HepG2 (cell line): ENCODE data around the gene ITPK1. TPM values are rescaled to one million over a fixed set of nuclear protein-coding genes. Genes with fewer than 3 reads are reported as not detected.

Experiments
- HNRNPUL1 ChIP-seq: fragments of 200-400 bp; formaldehyde crosslinking; IDR thresholded peaks from 2 replicates; pipeline ENCODE4 v1.6.1; 2017; ENCODE audit warnings: low read depth, mild to moderate bottlenecking, low read length, moderate library complexity
- ISX ChIP-seq: sonication (generic); formaldehyde crosslinking; conservative IDR thresholded peaks from 2 replicates; pipeline ENCODE4 v1.5.0; 2020; ENCODE audit warnings: missing genetic modification reagents
- LRRFIP1 ChIP-seq: sonication (generic); formaldehyde crosslinking; conservative IDR thresholded peaks from 2 replicates; pipeline ENCODE4 v1.4.0; 2020; ENCODE audit warnings: missing genetic modification reagents
- MAZ ChIP-seq, 2 experiments: sonication (generic) in 1 of 2; formaldehyde crosslinking in 1 of 2; IDR thresholded peaks; 2 replicates each; pipeline versions ENCODE4 v1.5.0 to v1.6.1; 2012 to 2020; ENCODE audit warnings: low read depth in 2 of 2, mild to moderate bottlenecking in 2 of 2, borderline replicate concordance in 1 of 2, improper control_type of control experiment in 1 of 2, low read length in 1 of 2, missing genetic modification reagents in 1 of 2, moderate library complexity in 1 of 2
- NFIB ChIP-seq: sonication (generic); formaldehyde crosslinking; IDR thresholded peaks from 2 replicates; pipeline ENCODE4 v1.9.0; 2021; ENCODE audit warnings: missing genetic modification reagents, mild to moderate bottlenecking, borderline replicate concordance
- NFKB2 ChIP-seq: sonication (generic); formaldehyde crosslinking; IDR thresholded peaks from 2 replicates; pipeline ENCODE4 v1.4.0; 2020; ENCODE audit warnings: missing genetic modification reagents, borderline replicate concordance
- RELA ChIP-seq: sonication (generic); formaldehyde crosslinking; IDR thresholded peaks from 2 replicates; pipeline ENCODE4 v1.4.0; 2020; ENCODE audit warnings: missing genetic modification reagents
- REPIN1 ChIP-seq: sonication (generic); formaldehyde crosslinking; IDR thresholded peaks from 2 replicates; pipeline ENCODE4 v1.8.0; 2022; ENCODE audit warnings: missing genetic modification reagents, low read depth, mild to moderate bottlenecking, borderline replicate concordance
- RNF2 ChIP-seq: fragments of 450-650 bp; conservative IDR thresholded peaks from 2 replicates; pipeline ENCODE4 v1.6.1; 2016; ENCODE audit warnings: low read depth
- SMC3 ChIP-seq: IDR thresholded peaks from 2 replicates; pipeline ENCODE4 v1.6.1; 2011; ENCODE audit warnings: low read length, improper control_type of control experiment
- SRSF9 ChIP-seq: fragments of 200-400 bp; formaldehyde crosslinking; IDR thresholded peaks from 2 replicates; pipeline ENCODE4 v1.6.1; 2018; ENCODE audit warnings: borderline replicate concordance, mild to moderate bottlenecking, low read depth, low read length; ENCODE audit not compliant: insufficient read depth, poor library complexity, severe bottlenecking
- TRAFD1 ChIP-seq: sonication (generic); formaldehyde crosslinking; IDR thresholded peaks from 2 replicates; pipeline ENCODE4 v1.5.1; 2020; ENCODE audit warnings: missing genetic modification reagents, mild to moderate bottlenecking, borderline replicate concordance
- ZNF564 ChIP-seq: sonication (generic); formaldehyde crosslinking; IDR thresholded peaks from 2 replicates; pipeline ENCODE4 v1.8.1; 2023; ENCODE audit warnings: mild to moderate bottlenecking, missing genetic modification reagents
- ZNF616 ChIP-seq: sonication (generic); formaldehyde crosslinking; IDR thresholded peaks from 2 replicates; pipeline ENCODE4 v1.5.0; 2020; ENCODE audit warnings: low read depth, mild to moderate bottlenecking, missing genetic modification reagents
- ZNF773 ChIP-seq: sonication (generic); formaldehyde crosslinking; IDR thresholded peaks from 2 replicates; pipeline ENCODE4 v1.4.0; 2020; ENCODE audit warnings: missing genetic modification reagents, borderline replicate concordance
- ZNF776 ChIP-seq: sonication (generic); formaldehyde crosslinking; IDR thresholded peaks from 2 replicates; pipeline ENCODE4 v1.4.0; 2020; ENCODE audit warnings: mild to moderate bottlenecking, missing genetic modification reagents
- ZZZ3 ChIP-seq: sonication (generic); formaldehyde crosslinking; IDR thresholded peaks from 2 replicates; pipeline ENCODE4 v1.4.0; 2020; ENCODE audit warnings: missing genetic modification reagents, mild to moderate bottlenecking, borderline replicate concordance
- polyA plus RNA-seq, 8 experiments: library from polyadenylated mRNA; depleted of rRNA in 3 of 8; stranded (reverse) in 7 of 8; unstranded in 1 of 8; fragments of >200 nt; fragmentation: Illumina TruSeq in 4 of 8; extraction: Trizol in 4 of 8; gene quantifications; 2 replicates each; pipeline versions ENCODE4 v1.2.1 to v1.2.3, GENCODE V29; 2011 to 2016; ENCODE audit warnings: low read depth in 4 of 8, missing spikeins in 1 of 8, mixed read lengths in 1 of 8; ENCODE audit not compliant: insufficient read depth in 1 of 8
- total RNA-seq, 5 experiments: library from RNA; depleted of rRNA; stranded (reverse); fragments of >200 nt; fragmentation: Illumina TruSeq; extraction: Trizol; gene quantifications; 2 replicates each; pipeline ENCODE4 v1.2.3, GENCODE V29; 2016; ENCODE audit warnings: low read depth in 1 of 5
- TF ChIP-seq, protein P1 (sequence below): sonication (generic); formaldehyde crosslinking; IDR thresholded peaks from 2 replicates; pipeline ENCODE4 v1.8.0; 2022; ENCODE audit warnings: mild to moderate bottlenecking, missing genetic modification reagents, moderate library complexity
- TF ChIP-seq, protein P2 (sequence below): sonication (generic); formaldehyde crosslinking; IDR thresholded peaks from 2 replicates; pipeline ENCODE4 v1.5.1; 2020; ENCODE audit warnings: mild to moderate bottlenecking, moderate library complexity, missing genetic modification reagents

ITPK1 gene
- total and polyA plus RNA-seq, 2 of the 13 experiments (the other 11 are each of a cell fraction or from before 2014, with no cell fraction given) = 20.5 to 47.5 TPM

GRCh38 chr14:92922883-92923743 is 192.6 kb downstream of the ITPK1 start, which contains the start of gene CHGA (continued):
- TF ChIP-seq ZNF776 (CRISPR knock-in tag) (no peak; the same call in 1 of the 2 replicates), MAZ (IDR thresholded peaks at IDR 0.05; ENCODE audit: borderline replicate concordance, low read depth, low read length) (no peak), MAZ (CRISPR knock-in tag; IDR thresholded peaks at IDR 0.05; ENCODE audit: low read depth) (peak; percentile 78), RNF2 (no peak), ISX (peak; percentile 80; the same call in 1 of the 2 replicates), REPIN1 (peak; percentile 87; the same call in 1 of the 2 replicates), TRAFD1 (CRISPR knock-in tag) (peak; percentile 61; the same call in 1 of the 2 replicates), HNRNPUL1 (no peak), NFKB2 (CRISPR knock-in tag) (peak; percentile 98), SMC3 (no peak), LRRFIP1 (CRISPR knock-in tag) (no peak; the same call in 1 of the 2 replicates), RELA (CRISPR knock-in tag) (no peak), ZNF773 (CRISPR knock-in tag) (peak; percentile 97), ZZZ3 (CRISPR knock-in tag) (0 out of 2 replicates have a peak, but pooled peaks have one; percentile 62), SRSF9 (no peak), ZNF564 (CRISPR knock-in tag) (peak; percentile 87), ZNF616 (peak; percentile 84), NFIB (CRISPR knock-in tag) (no peak)
- TF ChIP-seq, protein P1, sequence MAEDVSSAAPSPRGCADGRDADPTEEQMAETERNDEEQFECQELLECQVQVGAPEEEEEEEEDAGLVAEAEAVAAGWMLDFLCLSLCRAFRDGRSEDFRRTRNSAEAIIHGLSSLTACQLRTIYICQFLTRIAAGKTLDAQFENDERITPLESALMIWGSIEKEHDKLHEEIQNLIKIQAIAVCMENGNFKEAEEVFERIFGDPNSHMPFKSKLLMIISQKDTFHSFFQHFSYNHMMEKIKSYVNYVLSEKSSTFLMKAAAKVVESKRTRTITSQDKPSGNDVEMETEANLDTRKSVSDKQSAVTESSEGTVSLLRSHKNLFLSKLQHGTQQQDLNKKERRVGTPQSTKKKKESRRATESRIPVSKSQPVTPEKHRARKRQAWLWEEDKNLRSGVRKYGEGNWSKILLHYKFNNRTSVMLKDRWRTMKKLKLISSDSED (CRISPR knock-in tag) = peak; percentile 65; the same call in 1 of the 2 replicates
- TF ChIP-seq, protein P2, sequence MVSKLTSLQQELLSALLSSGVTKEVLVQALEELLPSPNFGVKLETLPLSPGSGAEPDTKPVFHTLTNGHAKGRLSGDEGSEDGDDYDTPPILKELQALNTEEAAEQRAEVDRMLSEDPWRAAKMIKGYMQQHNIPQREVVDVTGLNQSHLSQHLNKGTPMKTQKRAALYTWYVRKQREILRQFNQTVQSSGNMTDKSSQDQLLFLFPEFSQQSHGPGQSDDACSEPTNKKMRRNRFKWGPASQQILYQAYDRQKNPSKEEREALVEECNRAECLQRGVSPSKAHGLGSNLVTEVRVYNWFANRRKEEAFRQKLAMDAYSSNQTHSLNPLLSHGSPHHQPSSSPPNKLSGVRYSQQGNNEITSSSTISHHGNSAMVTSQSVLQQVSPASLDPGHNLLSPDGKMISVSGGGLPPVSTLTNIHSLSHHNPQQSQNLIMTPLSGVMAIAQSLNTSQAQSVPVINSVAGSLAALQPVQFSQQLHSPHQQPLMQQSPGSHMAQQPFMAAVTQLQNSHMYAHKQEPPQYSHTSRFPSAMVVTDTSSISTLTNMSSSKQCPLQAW (CRISPR knock-in tag) = no peak
